ENCODE results near the gene COQ5. TPM values are rescaled to one million over a fixed set of nuclear protein-coding genes. Genes with fewer than 3 reads are reported as not detected.

The COQ5 gene
- polyA plus RNA-seq, 3 donors = 9.3 to 38.9 (median 30.6) TPM

DNA sequence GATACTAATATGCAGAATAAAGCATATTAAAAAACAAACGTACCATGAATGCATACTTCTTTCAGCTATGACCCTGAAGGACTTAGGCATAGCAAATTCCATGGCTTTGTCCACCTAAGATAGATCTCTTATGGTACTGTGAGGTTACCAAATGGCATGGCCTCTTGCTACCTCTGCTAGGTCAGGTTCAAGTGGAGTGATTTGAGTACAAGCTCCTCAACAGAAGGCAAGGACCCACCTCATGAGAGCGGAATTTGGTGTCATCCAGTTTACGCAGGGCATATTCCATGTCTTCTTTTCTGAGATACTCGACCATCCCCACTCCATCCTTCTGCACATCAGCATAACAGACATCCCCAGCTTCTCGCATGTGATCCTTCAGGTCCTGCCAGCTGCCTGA lies 65.2 kb downstream of the COQ5 start:
- TF ChIP-seq, protein P1, sequence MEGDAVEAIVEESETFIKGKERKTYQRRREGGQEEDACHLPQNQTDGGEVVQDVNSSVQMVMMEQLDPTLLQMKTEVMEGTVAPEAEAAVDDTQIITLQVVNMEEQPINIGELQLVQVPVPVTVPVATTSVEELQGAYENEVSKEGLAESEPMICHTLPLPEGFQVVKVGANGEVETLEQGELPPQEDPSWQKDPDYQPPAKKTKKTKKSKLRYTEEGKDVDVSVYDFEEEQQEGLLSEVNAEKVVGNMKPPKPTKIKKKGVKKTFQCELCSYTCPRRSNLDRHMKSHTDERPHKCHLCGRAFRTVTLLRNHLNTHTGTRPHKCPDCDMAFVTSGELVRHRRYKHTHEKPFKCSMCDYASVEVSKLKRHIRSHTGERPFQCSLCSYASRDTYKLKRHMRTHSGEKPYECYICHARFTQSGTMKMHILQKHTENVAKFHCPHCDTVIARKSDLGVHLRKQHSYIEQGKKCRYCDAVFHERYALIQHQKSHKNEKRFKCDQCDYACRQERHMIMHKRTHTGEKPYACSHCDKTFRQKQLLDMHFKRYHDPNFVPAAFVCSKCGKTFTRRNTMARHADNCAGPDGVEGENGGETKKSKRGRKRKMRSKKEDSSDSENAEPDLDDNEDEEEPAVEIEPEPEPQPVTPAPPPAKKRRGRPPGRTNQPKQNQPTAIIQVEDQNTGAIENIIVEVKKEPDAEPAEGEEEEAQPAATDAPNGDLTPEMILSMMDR (IDR thresholded peaks at IDR 0.05) = no peak
- Mint-ChIP-seq H3K27me3 (ENCODE audit: low read depth in 3 of 3) (no peaks in the 10 kb centered on the region), H3K27ac (no peak overlapping the region), H3K36me3 (peaks cover 67 to 87% of the 10 kb centered on the region in 2 donors), H3K4me3 (no peak overlapping the region), H3K9me3 (peaks cover 0 to 2% (median 0%) of the 10 kb centered on the region in 7 donors), H3K4me1 (peaks cover 23% of the 10 kb centered on the region)
- H3K4me1 ChIP-seq (ENCODE audit: control insufficient read depth in 1 of 2, insufficient read depth in 2 of 2, low read length in 2 of 2) = peaks cover 7 to 18% of the 10 kb centered on the region in 2 donors
- no peak overlapping the region for H2AFZ ChIP-seq (ENCODE audit: insufficient read depth, low read depth, low read length, poor library complexity, severe bottlenecking)
- H4K20me1 ChIP-seq (ENCODE audit: insufficient read depth, low read length) = peaks cover 91% of the 10 kb centered on the region
- H3K27me3 ChIP-seq (ENCODE audit: control insufficient read depth in 2 of 2, insufficient read depth in 2 of 2, low read length in 2 of 2) = no peaks in the 10 kb centered on the region
- H3K9ac ChIP-seq (ENCODE audit: insufficient read depth, low read length, poor library complexity, severe bottlenecking) = no peak overlapping the region
- intact Hi-C loops (cut with micrococcal nuclease) = no loop called here
- DNase-seq = no peak
- H3K27ac ChIP-seq (ENCODE audit: low read depth in 1 of 2, low read length in 2 of 2) = no peak overlapping the region
- peaks cover 75% of the 10 kb centered on the region for H3K79me2 ChIP-seq (ENCODE audit: insufficient read depth, low read length)
- H3K36me3 ChIP-seq (replicated peaks in 1 of 2; ENCODE audit: control insufficient read depth in 1 of 2, insufficient read depth in 2 of 2, low read length in 2 of 2) = peaks cover 72 to 90% of the 10 kb centered on the region in 2 donors
- no peak overlapping the region for H3K4me2 ChIP-seq (replicated peaks; ENCODE audit: extremely low read depth, low read length, poor library complexity, severe bottlenecking)
- WGBS (ENCODE audit: insufficient coverage) = 100% methylated on average over 3 of the region's 5 CpGs
- H3K9me3 ChIP-seq (replicated peaks in 1 of 2; ENCODE audit: control insufficient read depth in 1 of 2, insufficient read depth in 1 of 2, low read length in 2 of 2) = no peaks in the 10 kb centered on the region
- H3K4me3 ChIP-seq (replicated peaks in 1 of 3; ENCODE audit: low read depth in 2 of 3, low read length in 3 of 3) = no peak overlapping the region

DNA sequence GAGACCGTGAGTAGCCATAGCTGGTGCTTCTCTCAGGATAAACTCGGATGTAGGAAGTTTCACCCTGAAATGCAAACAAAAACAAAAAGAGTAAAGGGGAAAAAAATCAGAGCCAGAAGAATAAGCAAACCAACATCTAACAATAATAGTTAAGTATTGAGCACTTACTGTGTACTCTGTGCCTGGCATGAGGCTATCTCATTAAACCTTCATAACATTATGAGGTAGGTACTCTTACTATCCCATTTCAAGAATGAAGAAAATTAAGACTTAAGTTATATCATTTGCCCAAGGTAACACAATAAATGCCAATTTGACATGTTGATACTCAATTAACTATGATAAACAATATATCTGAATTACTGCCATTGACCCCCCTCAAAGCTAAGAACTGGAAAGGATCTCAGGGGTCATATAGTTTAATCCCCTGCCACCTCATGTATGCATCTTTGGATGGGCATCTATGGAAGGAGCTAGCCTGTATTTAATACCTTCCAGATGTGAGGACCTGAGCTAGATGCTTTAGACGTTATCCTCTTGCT lies 66.8 kb downstream of the COQ5 start:
- 90% methylated on average over 1 of the region's 3 CpGs for WGBS (ENCODE audit: insufficient coverage)
- no peaks in the 10 kb centered on the region for H3K9me3 ChIP-seq (replicated peaks in 1 of 2; ENCODE audit: control insufficient read depth in 1 of 2, insufficient read depth in 1 of 2, low read length in 2 of 2)
- H3K4me2 ChIP-seq (replicated peaks; ENCODE audit: extremely low read depth, low read length, poor library complexity, severe bottlenecking) = no peak overlapping the region
- H3K27ac ChIP-seq (ENCODE audit: low read depth in 1 of 2, low read length in 2 of 2) = no peak overlapping the region
- no peaks in the 10 kb centered on the region for H3K27me3 Mint-ChIP-seq (ENCODE audit: low read depth in 3 of 3)
- no peak overlapping the region for H3K4me3 Mint-ChIP-seq
- no peaks in the 10 kb centered on the region for H3K27me3 ChIP-seq (ENCODE audit: control insufficient read depth in 2 of 2, insufficient read depth in 2 of 2, low read length in 2 of 2)
- H3K9ac ChIP-seq (ENCODE audit: insufficient read depth, low read length, poor library complexity, severe bottlenecking) = no peak overlapping the region
- no peak for DNase-seq
- H4K20me1 ChIP-seq (ENCODE audit: insufficient read depth, low read length) = peaks cover 86% of the 10 kb centered on the region
- TF ChIP-seq, protein P1 (IDR thresholded peaks at IDR 0.05) = no peak
- H3K9me3 Mint-ChIP-seq = peaks cover 0 to 2% (median 0%) of the 10 kb centered on the region in 7 donors
- peaks cover 71 to 98% of the 10 kb centered on the region in 2 donors for H3K36me3 Mint-ChIP-seq
- H3K4me1 ChIP-seq (ENCODE audit: control insufficient read depth in 1 of 2, insufficient read depth in 2 of 2, low read length in 2 of 2) = peaks cover 0 to 4% of the 10 kb centered on the region in 2 donors
- H3K36me3 ChIP-seq (replicated peaks in 1 of 2; ENCODE audit: control insufficient read depth in 1 of 2, insufficient read depth in 2 of 2, low read length in 2 of 2) = peaks cover 81 to 100% of the 10 kb centered on the region in 2 donors
- H2AFZ ChIP-seq (ENCODE audit: insufficient read depth, low read depth, low read length, poor library complexity, severe bottlenecking) = no peak overlapping the region
- intact Hi-C loops (cut with micrococcal nuclease) = no loop called here
- H3K79me2 ChIP-seq (ENCODE audit: insufficient read depth, low read length) = peaks cover 61% of the 10 kb centered on the region
- H3K4me1 Mint-ChIP-seq = peaks cover 12% of the 10 kb centered on the region
- H3K27ac Mint-ChIP-seq = peak overlapping the region in 1 of 7 donors; percentile 35
- H3K4me3 ChIP-seq (replicated peaks in 1 of 3; ENCODE audit: low read depth in 2 of 3, low read length in 3 of 3) = no peak overlapping the region
